Nephron progenitor cell (in vitro differentiated cells): ENCODE data around the gene ARID5A.

Experiments used
- DNase-seq: peaks from one replicate; pipeline ENCODE4 v3.0.0; 2021
- H3K27ac Mint-ChIP-seq: 2 replicates; pipeline ENCODE4 v1.8.0; 2021; ENCODE audit warnings: mild to moderate bottlenecking, moderate library complexity, mixed read lengths
- H3K27me3 Mint-ChIP-seq: 2 replicates; pipeline ENCODE4 v1.8.0; 2021; ENCODE audit warnings: mild to moderate bottlenecking, low read depth, mixed read lengths; ENCODE audit not compliant: poor library complexity
- H3K36me3 Mint-ChIP-seq: 2 replicates; pipeline ENCODE4 v1.8.0; 2021; ENCODE audit warnings: low read depth, mixed read lengths
- H3K4me1 Mint-ChIP-seq: 2 replicates; pipeline ENCODE4 v1.8.0; 2021; ENCODE audit warnings: mixed read lengths
- H3K4me3 Mint-ChIP-seq: 2 replicates; pipeline ENCODE4 v1.8.0; 2021; ENCODE audit warnings: mild to moderate bottlenecking, moderate library complexity, mixed read lengths
- H3K9me3 Mint-ChIP-seq: 2 replicates; pipeline ENCODE4 v1.8.0; 2021; ENCODE audit warnings: mild to moderate bottlenecking, moderate library complexity, mixed read lengths
- TF ChIP-seq, protein P1 (sequence below): fragments of 200-600 bp; sonication (generic); IDR thresholded peaks from 2 replicates; pipeline ENCODE4 v1.5.0; 2021; ENCODE audit warnings: antibody characterized with exemption

ARID5A gene

DNA sequence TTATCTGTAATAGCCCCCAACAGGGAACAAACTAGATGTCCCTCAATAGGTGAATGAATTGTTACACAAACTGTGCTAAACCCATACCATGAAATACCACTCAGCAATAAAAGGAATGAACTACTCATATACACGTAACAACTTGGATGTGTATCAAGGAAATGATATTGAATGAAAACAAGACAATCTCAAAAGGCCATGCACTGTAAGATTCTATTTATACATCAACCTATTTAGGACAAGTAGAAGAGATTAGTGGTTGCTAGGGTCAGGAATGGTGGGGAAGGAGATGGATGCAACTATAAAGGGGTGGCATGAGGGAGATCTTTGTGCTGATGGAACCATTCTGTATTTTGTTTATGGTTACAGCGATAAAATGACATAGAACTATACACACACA, 54.5 kb downstream of the ARID5A start:
- Mint-ChIP-seq H3K4me3 (no peak overlapping the region), H3K9me3 (no peaks in the 10 kb centered on the region), H3K4me1 (peaks cover 9% of the 10 kb centered on the region), H3K36me3 (peaks cover 89% of the 10 kb centered on the region), H3K27ac (no peak overlapping the region), H3K27me3 (peaks cover 3% of the 10 kb centered on the region)
- no peak for DNase-seq
- TF ChIP-seq, protein P1, sequence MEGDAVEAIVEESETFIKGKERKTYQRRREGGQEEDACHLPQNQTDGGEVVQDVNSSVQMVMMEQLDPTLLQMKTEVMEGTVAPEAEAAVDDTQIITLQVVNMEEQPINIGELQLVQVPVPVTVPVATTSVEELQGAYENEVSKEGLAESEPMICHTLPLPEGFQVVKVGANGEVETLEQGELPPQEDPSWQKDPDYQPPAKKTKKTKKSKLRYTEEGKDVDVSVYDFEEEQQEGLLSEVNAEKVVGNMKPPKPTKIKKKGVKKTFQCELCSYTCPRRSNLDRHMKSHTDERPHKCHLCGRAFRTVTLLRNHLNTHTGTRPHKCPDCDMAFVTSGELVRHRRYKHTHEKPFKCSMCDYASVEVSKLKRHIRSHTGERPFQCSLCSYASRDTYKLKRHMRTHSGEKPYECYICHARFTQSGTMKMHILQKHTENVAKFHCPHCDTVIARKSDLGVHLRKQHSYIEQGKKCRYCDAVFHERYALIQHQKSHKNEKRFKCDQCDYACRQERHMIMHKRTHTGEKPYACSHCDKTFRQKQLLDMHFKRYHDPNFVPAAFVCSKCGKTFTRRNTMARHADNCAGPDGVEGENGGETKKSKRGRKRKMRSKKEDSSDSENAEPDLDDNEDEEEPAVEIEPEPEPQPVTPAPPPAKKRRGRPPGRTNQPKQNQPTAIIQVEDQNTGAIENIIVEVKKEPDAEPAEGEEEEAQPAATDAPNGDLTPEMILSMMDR, result no peak

DNA sequence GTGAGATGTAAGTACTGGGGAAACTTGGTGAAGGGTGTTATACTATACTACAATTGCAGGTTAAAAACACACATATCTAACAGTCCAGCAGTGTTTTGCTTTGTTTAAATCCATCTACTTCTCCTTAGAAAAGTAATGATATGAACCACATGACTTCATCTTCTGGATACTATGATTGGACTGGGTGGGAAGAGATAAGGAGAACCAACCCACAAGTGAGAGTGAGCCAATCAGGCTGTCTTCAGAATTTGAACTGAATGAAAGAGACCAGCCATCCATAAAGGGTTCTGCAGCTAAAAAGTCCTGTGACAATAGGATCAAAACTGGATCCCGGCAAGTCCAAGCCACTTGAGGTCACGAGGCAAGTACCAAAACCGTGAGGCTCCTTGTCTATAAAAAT, 54.9 kb downstream of the ARID5A start:
- Mint-ChIP-seq H3K27me3 (peaks cover 3% of the 10 kb centered on the region), H3K9me3 (no peaks in the 10 kb centered on the region), H3K4me1 (peaks cover 9% of the 10 kb centered on the region), H3K27ac (no peak overlapping the region), H3K36me3 (peaks cover 85% of the 10 kb centered on the region), H3K4me3 (no peak overlapping the region)
- no peak for DNase-seq
- TF ChIP-seq, protein P1, result no peak

DNA sequence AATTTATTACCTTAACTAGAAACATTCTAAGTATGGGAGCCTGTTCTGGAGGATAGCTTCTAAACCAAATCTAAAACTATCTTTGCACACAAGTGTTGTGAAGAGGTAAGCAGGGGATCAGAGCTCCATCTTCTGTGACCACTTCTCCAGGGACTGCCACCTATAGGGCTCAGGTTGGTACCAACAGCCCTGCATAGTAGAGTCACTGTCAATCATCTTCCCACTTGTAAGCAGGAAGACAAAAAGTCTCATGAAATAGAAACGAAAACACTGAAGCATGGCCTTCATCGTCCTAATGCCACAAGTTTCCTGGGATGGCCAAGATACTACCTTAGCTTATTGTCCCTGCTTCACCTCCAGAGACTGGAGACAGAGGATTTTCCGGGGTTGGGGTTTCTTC, 57.7 kb downstream of the ARID5A start:
- DNase-seq, result no peak
- Mint-ChIP-seq H3K4me1 (no peaks in the 10 kb centered on the region), H3K4me3 (no peak overlapping the region), H3K36me3 (peaks cover 74% of the 10 kb centered on the region), H3K27me3 (no peaks in the 10 kb centered on the region), H3K27ac (no peak overlapping the region), H3K9me3 (no peaks in the 10 kb centered on the region)
- TF ChIP-seq, protein P1, result no peak

DNA sequence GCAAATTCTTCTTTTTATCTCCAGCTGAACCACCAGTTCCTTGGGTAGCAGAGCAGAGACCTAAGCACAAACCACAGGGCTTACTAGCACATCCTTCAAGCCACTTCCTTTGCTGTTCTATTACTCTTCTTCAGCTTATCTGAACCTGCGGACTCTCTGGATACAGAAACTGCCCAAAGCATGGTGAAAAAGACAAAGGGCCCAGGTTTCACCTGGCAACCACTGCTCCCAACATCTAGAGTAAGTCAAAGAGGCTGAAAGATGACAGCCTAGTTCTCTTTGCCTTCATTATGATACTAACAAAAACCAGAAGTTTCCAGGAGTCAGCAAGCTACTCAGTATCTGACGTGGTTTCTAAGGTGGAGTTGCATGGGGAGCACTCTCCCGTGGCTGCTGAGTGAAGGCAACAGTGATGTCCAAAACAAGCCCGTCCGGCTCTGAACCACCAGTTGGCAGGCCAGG, 58.2 kb downstream of the ARID5A start:
- Mint-ChIP-seq H3K4me1 (no peaks in the 10 kb centered on the region), H3K27ac (no peak overlapping the region), H3K9me3 (no peaks in the 10 kb centered on the region), H3K4me3 (no peak overlapping the region), H3K27me3 (no peaks in the 10 kb centered on the region), H3K36me3 (peaks cover 73% of the 10 kb centered on the region)
- DNase-seq, result no peak
- TF ChIP-seq, protein P1, result no peak

DNA sequence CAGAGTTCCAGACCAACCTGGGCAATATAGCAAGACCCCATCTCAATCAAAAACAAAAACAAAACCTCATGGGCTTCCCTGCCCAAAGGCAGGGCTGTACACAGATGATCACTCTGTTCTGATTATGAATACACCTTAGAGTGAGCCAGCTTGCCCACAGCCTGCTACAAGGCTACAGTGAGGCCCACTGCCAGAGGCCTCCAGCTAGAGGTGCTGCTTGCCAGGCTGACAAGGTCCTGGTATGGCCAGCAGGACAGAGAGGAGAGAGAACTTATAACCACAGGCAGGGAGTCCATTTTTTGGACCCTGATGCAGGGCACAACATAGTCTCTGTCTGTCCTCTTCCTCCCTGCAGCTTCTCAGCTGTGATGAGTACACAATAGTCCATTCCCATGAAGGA, 60.0 kb downstream of the ARID5A start:
- no peak overlapping the region for H3K27ac Mint-ChIP-seq
- no peaks in the 10 kb centered on the region for H3K4me1 Mint-ChIP-seq
- no peak overlapping the region for H3K4me3 Mint-ChIP-seq
- TF ChIP-seq, protein P1, result no peak
- peaks cover 83% of the 10 kb centered on the region for H3K36me3 Mint-ChIP-seq
- no peak for DNase-seq
- no peaks in the 10 kb centered on the region for H3K27me3 Mint-ChIP-seq
- H3K9me3 Mint-ChIP-seq, result no peaks in the 10 kb centered on the region

DNA sequence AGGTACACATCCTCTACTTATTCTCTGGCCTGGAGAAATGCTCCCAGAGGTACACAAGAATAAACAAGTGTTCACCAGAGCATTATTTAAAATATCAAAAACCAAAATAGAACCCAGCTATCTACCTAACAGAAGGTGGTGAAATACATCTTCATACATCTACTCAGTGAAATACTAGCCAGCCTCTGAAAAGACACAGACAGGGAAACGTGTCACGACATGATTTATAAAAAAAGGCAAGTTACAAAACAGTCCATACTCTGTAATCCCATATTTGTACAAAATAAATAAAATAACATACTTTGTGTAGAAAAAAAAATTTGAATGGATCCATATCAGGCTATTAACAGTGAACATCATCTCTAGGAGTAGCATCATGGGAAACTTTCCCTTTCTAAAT, 63.4 kb downstream of the ARID5A start:
- no peak for DNase-seq
- H3K4me1 Mint-ChIP-seq, result no peaks in the 10 kb centered on the region
- no peaks in the 10 kb centered on the region for H3K9me3 Mint-ChIP-seq
- no peak overlapping the region for H3K27ac Mint-ChIP-seq
- H3K36me3 Mint-ChIP-seq, result peaks cover 68% of the 10 kb centered on the region
- no peaks in the 10 kb centered on the region for H3K27me3 Mint-ChIP-seq
- TF ChIP-seq, protein P1, result no peak
- no peak overlapping the region for H3K4me3 Mint-ChIP-seq
